Subcutaneous adipose tissue (tissue), 4 donors: ENCODE measurements around the gene IL1B. TPM values are rescaled to one million over a fixed set of nuclear protein-coding genes. Genes with fewer than 3 reads are reported as not detected.

Source experiments
- total RNA-seq, 4 donors: library from RNA; depleted of rRNA; stranded (reverse); fragments of >200 nt; gene quantifications; one replicate each; pipeline ENCODE4 v1.1.0, GENCODE V29; 2016
- TF ChIP-seq, protein P1 (sequence below): fragments of 450-650 bp; IDR thresholded peaks from one replicate; pipeline ENCODE4 v1.5.1; 2016; ENCODE audit warnings: low read depth, mild to moderate bottlenecking, control low read depth, antibody characterized with exemption, moderate library complexity

The IL1B gene
- total RNA-seq: 1 to 10 TPM in 1 of 4 donors, not detected in 3; 1.1 TPM

DNA sequence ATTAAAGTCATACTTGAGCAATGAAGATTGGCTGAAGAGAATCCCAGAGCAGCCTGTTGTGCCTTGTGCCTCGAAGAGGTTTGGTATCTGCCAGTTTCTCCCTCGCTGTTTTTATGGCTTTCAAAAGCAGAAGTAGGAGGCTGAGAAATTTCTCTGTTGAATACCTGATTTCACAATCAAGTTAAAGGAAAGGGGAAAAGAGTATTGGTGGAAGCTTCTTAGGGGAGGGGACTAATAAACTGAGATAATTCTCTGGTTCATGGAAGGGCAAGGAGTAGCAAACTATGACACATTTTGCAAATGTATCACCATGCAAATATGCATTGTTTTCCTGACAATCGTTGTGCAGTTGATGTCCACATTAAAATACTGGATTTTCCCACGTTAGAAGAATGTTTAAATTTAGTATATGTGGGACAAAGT, at the start of gene IL1B:
TSS of gene IL1B (minus strand) at position 85 of the 423 bp plus-strand sequence. CDS start 550 bp downstream, outside the sequence.
- TF ChIP-seq, protein P1, sequence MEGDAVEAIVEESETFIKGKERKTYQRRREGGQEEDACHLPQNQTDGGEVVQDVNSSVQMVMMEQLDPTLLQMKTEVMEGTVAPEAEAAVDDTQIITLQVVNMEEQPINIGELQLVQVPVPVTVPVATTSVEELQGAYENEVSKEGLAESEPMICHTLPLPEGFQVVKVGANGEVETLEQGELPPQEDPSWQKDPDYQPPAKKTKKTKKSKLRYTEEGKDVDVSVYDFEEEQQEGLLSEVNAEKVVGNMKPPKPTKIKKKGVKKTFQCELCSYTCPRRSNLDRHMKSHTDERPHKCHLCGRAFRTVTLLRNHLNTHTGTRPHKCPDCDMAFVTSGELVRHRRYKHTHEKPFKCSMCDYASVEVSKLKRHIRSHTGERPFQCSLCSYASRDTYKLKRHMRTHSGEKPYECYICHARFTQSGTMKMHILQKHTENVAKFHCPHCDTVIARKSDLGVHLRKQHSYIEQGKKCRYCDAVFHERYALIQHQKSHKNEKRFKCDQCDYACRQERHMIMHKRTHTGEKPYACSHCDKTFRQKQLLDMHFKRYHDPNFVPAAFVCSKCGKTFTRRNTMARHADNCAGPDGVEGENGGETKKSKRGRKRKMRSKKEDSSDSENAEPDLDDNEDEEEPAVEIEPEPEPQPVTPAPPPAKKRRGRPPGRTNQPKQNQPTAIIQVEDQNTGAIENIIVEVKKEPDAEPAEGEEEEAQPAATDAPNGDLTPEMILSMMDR: no peak

DNA sequence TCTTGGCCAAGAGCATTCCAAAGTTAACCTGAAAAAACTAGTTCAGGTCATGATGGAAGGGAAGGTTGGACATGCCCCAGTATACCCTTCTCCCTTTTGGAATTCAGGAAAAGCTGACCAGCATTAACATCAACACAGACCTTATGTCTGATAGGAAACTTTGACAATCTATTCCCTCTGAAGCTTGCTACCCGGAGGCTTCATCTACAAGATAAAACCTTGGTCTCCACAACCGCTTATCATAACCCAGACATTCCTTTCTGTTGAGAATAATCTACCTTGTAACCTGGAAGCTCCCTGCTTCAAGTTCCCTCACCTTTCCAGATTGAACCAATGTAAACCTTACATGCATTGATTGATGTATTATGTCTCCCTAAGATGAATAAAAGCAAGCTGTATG, 49.7 kb upstream of the IL1B start:
- TF ChIP-seq, protein P1: no peak

DNA sequence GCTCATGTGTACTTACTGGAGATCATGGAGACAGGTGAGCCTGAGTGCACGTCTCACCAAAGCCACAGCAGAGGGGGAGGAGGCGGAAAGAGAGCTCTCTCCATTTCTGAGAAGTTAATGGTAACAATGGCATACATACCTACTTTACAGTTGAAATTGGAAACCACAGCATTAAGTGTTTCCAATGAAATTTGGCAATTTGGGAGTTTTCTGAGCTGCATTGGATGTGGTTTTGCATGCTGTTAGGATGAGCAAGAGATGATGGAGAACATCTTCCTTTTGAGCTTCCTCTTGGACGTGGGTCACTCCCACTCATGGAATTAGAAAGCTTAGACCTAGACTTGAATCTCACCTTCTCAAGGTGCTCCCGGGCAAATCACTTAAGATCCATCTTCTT, 48.9 kb upstream of the IL1B start:
- TF ChIP-seq, protein P1: no peak

DNA sequence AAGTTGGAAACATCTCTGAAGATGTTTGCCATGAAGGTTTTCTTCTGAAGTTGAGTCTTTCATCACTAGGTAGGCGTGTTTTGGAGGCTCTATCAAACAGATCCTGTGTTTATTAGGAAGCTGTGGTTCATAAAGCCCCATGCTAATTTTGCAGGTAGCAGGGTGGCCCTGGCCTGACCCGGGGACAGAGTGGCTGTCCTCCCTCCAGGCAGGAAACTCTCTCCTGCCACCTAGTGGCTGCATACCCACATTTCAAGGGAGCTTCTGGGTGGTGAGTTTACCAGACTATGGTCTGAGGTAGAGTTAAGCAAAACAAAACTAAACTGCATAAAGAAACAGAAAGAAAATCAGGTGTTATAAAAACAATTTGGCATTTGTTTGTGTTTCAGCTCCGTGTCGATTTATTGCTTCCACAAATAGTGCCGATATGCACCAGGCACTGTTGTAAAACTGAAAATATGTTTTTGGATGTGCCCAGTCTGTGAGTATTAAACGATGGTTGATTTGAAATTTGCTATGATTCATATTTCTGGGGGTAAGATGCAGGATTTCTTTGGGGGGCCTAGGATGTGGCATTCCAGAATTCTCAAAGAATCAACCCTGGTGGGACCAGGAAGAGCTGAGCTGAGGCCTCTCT, 48.4 kb upstream of the IL1B start:
- TF ChIP-seq, protein P1: no peak

DNA sequence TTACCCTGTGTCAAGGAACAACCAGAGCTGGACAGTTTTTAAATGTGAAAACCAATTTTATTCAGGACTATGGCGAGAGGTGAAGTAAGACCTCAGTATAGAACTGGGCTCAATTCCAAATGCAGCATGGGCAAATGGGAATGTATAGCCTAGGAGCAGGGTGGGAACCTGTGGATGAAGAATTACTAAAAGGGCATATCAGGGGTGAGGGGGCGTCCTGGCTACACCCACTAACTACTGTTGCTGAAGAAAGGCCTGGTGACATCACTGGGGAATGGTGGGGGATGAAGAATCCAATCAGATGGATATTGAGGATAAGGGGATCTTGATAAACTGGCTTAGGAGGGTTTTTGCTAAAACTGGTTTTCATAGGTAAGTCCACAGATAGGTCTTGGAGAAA, 47.1 kb upstream of the IL1B start:
- TF ChIP-seq, protein P1: no peak

DNA sequence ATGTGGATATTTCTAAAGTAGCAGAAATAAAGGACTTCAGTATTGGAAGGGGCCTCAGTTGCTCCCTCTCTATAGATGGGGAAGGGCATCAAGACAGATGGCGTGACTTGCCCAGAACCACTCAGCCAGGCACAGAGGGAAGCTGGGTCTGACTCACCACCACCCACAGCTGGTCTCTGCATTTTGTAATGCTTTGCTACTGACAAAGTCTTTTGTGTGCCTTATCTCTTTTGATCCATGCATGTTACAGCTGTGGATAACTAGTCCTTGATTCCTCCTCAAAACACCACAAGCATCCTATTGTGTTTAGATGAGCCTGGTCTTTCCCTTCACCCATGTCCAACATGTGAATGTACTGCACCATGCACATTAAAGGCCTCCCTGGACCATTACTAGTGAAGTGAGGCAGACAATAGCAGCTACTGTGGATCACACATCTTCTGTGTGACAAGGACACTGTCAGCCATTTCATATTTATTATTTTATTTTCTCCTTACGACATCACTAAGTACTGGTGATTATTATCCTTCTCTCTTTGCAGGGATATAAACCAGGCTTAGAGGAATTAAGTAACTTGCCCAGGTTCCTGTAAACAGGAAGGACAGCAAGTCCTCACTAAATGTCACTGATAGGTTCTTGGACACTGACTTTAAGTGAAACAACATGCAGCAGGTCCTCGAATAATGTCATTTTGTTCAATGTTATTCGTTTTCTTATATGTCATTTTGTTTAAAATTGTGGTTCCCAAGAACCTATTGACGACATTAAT, 44.8 kb upstream of the IL1B start:
- TF ChIP-seq, protein P1: no peak

DNA sequence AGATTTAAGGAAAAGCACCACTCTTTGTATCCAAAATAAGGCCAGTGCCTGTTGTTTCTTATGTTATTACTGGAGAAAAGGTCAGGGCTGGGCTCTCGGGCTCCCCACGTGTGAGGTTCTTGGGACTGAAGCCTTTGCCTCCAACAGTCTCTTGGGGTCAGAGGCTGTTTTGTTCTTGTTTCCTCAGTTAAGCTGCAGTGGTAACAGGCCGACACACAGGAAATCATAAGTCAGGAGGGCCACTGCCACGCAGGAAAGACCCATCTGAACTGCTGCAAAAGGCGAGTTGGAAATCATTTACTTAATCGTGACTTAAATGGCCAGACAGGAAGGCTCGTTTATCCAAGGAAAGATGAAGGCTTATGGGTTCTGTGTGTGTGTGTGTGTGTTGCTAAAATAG, 44.1 kb upstream of the IL1B start:
- TF ChIP-seq, protein P1: no peak
